H9 (cell line): ENCODE results near the gene ANAPC15. TPM values are rescaled to one million over a fixed set of nuclear protein-coding genes. Genes with fewer than 3 reads are reported as not detected.

Source experiments
- DNase-seq: peaks from one replicate; pipeline ENCODE4 v3.0.0-alpha.2; 2017
- H2AFZ ChIP-seq: one replicate; pipeline ENCODE4 v1.6.1; 2013; ENCODE audit warnings: mild to moderate bottlenecking, low read length, control low read depth, moderate library complexity
- H2AK5ac ChIP-seq: 2 replicates; pipeline ENCODE4 v1.6.1; 2013; ENCODE audit warnings: low read length, control low read depth, mixed read lengths; ENCODE audit not compliant: insufficient read length
- H2BK120ac ChIP-seq: one replicate; pipeline ENCODE4 v1.6.1; 2013; ENCODE audit warnings: low read depth, mild to moderate bottlenecking, low read length, control low read depth, inconsistent platforms; ENCODE audit not compliant: poor library complexity, severe bottlenecking
- H2BK12ac ChIP-seq: 2 replicates; pipeline ENCODE4 v1.6.1; 2013; ENCODE audit warnings: low read length, control low read depth, mixed read lengths, low read depth; ENCODE audit not compliant: insufficient read length
- H2BK15ac ChIP-seq: 2 replicates; pipeline ENCODE4 v1.6.1; 2013; ENCODE audit warnings: low read depth, low read length, control low read depth
- H2BK20ac ChIP-seq: one replicate; pipeline ENCODE4 v1.6.1; 2013; ENCODE audit warnings: low read depth, mild to moderate bottlenecking, low read length, control low read depth, inconsistent platforms; ENCODE audit not compliant: poor library complexity, severe bottlenecking
- H2BK5ac ChIP-seq: 2 replicates; pipeline ENCODE4 v1.6.1; 2013; ENCODE audit warnings: low read length, control low read depth, mixed read lengths; ENCODE audit not compliant: insufficient read length
- H3K14ac ChIP-seq: 2 replicates; pipeline ENCODE4 v1.6.1; 2013; ENCODE audit warnings: low read length, control low read depth; ENCODE audit not compliant: insufficient read depth
- H3K18ac ChIP-seq: 2 replicates; pipeline ENCODE4 v1.6.1; 2013; ENCODE audit warnings: low read depth, mild to moderate bottlenecking, mixed read lengths, low read length, control low read depth; ENCODE audit not compliant: insufficient read length
- H3K23ac ChIP-seq: 2 replicates; pipeline ENCODE4 v1.6.1; 2013; ENCODE audit warnings: low read length, control low read depth, mixed read lengths, low read depth; ENCODE audit not compliant: insufficient read length
- H3K23me2 ChIP-seq: 2 replicates; pipeline ENCODE4 v1.6.1; 2013; ENCODE audit warnings: low read depth, mild to moderate bottlenecking, mixed read lengths, low read length, control low read depth; ENCODE audit not compliant: insufficient read length, poor library complexity, severe bottlenecking
- H3K27ac ChIP-seq: 2 replicates; pipeline ENCODE4 v1.5.1; 2013; ENCODE audit warnings: low read length, control low read depth, mixed read lengths, low read depth; ENCODE audit not compliant: insufficient read length
- H3K27me3 ChIP-seq: 2 replicates; pipeline ENCODE4 v1.6.1; 2013; ENCODE audit warnings: low read length, control low read depth, inconsistent platforms; ENCODE audit not compliant: insufficient read depth
- H3K4ac ChIP-seq: 2 replicates; pipeline ENCODE4 v1.6.1; 2013; ENCODE audit warnings: low read depth, mild to moderate bottlenecking, control low read depth, inconsistent platforms, low read length, moderate library complexity
- H3K4me1 ChIP-seq: 2 replicates; pipeline ENCODE4 v1.6.1; 2013; ENCODE audit warnings: low read length, control low read depth, inconsistent platforms; ENCODE audit not compliant: insufficient read depth
- H3K4me2 ChIP-seq: 2 replicates; pipeline ENCODE4 v1.6.1; 2013; ENCODE audit warnings: low read length, control low read depth, mixed read lengths; ENCODE audit not compliant: insufficient read length, insufficient read depth
- H3K56ac ChIP-seq: 2 replicates; pipeline ENCODE4 v1.6.1; 2013; ENCODE audit warnings: low read depth, mild to moderate bottlenecking, mixed read lengths, low read length, control low read depth; ENCODE audit not compliant: insufficient read length
- H3K79me1 ChIP-seq: 2 replicates; pipeline ENCODE4 v1.6.1; 2013; ENCODE audit warnings: low read depth, mild to moderate bottlenecking, moderate library complexity, low read length, control low read depth, inconsistent platforms; ENCODE audit not compliant: insufficient read depth, poor library complexity, severe bottlenecking
- H3K79me2 ChIP-seq: 2 replicates; pipeline ENCODE4 v1.6.1; 2013; ENCODE audit warnings: low read length, control low read depth, inconsistent platforms; ENCODE audit not compliant: insufficient read depth
- H3K9ac ChIP-seq: 2 replicates; pipeline ENCODE4 v1.6.1; 2013; ENCODE audit warnings: low read length, control low read depth, mixed read lengths; ENCODE audit not compliant: insufficient read length; ENCODE audit errors: extremely low read depth
- H3K9me3 ChIP-seq: one replicate; pipeline ENCODE4 v1.6.1; 2013; ENCODE audit warnings: low read depth, low read length, inconsistent platforms; ENCODE audit not compliant: control insufficient read depth
- H3T11ph ChIP-seq: one replicate; pipeline ENCODE4 v1.6.1; 2013; ENCODE audit warnings: mild to moderate bottlenecking, low read length, control low read depth, inconsistent platforms
- H4K20me1 ChIP-seq: one replicate; pipeline ENCODE4 v1.6.1; 2013; ENCODE audit not compliant: control insufficient read depth, insufficient read length, insufficient read depth
- H4K5ac ChIP-seq: 2 replicates; pipeline ENCODE4 v1.6.1; 2013; ENCODE audit warnings: low read depth, mild to moderate bottlenecking, mixed read lengths, low read length, control low read depth; ENCODE audit not compliant: insufficient read length
- H4K8ac ChIP-seq: replicated peaks from 2 replicates; pipeline ENCODE4 v1.6.1; 2013; ENCODE audit warnings: low read length, control low read depth, mixed read lengths, low read depth; ENCODE audit not compliant: insufficient read length
- H4K91ac ChIP-seq: 2 replicates; pipeline ENCODE4 v1.6.1; 2013; ENCODE audit warnings: low read depth, mild to moderate bottlenecking, moderate library complexity, mixed read lengths, low read length, control low read depth; ENCODE audit not compliant: insufficient read length
- H3K27ac Mint-ChIP-seq, 3 experiments: 2 replicates in 2 of 3; 3 replicates in 1 of 3; pipeline ENCODE4 v1.8.0; 2020 to 2021; ENCODE audit warnings: mixed read lengths in 3 of 3, mild to moderate bottlenecking in 1 of 3, moderate library complexity in 1 of 3
- H3K27me3 Mint-ChIP-seq: 2 replicates; pipeline ENCODE4 v1.8.0; 2021; ENCODE audit warnings: low read depth, mild to moderate bottlenecking, moderate library complexity, mixed read lengths
- H3K36me3 Mint-ChIP-seq, 3 experiments: 2 replicates in 2 of 3; 3 replicates in 1 of 3; pipeline ENCODE4 v1.8.0; 2020 to 2021; ENCODE audit warnings: low read depth in 3 of 3, mixed read lengths in 3 of 3; ENCODE audit not compliant: insufficient read depth in 1 of 3
- H3K4me1 Mint-ChIP-seq, 2 experiments: 2 replicates each; pipeline ENCODE4 v1.8.0; 2020; ENCODE audit warnings: mixed read lengths in 2 of 2
- H3K4me3 Mint-ChIP-seq, 2 experiments: 2 replicates in 1 of 2; 3 replicates in 1 of 2; pipeline ENCODE4 v1.8.0; 2020 to 2021; ENCODE audit warnings: mild to moderate bottlenecking in 2 of 2, mixed read lengths in 2 of 2, moderate library complexity in 1 of 2
- H3K9me3 Mint-ChIP-seq, 2 experiments: 2 replicates in 1 of 2; 3 replicates in 1 of 2; pipeline ENCODE4 v1.8.0; 2020; ENCODE audit warnings: mild to moderate bottlenecking in 2 of 2, mixed read lengths in 2 of 2, moderate library complexity in 1 of 2
- CTCF ChIP-seq: fragments of 200-600 bp; sonication (generic); conservative IDR thresholded peaks from 3 replicates; pipeline ENCODE4 v1.8.0; 2021; ENCODE audit warnings: antibody characterized with exemption, mild to moderate bottlenecking
- WGBS: extraction: QIAGEN DNeasy Blood & Tissue Kit; methylation state at CpG from one replicate; pipeline ENCODE4 v1.1.7; 2013; ENCODE audit warnings: missing lambda C conversion rate, low lambda C conversion rate, mixed read lengths; ENCODE audit not compliant: insufficient read length; ENCODE audit errors: extremely low coverage; 5-methylcytosine and 5-hydroxymethylcytosine counted together
- total RNA-seq: library from RNA; stranded (reverse); gene quantifications from 2 replicates; pipeline ENCODE4 v1.2.1, GENCODE V29; 2021

Gene ANAPC15
- total RNA-seq, 1 experiment from 2014 or later = 72.6 TPM

GRCh38 chr11:72075109-72075508, 37.4 kb downstream of the ANAPC15 start:
- Mint-ChIP-seq H3K4me1 (peaks cover 37 to 53% of the 10 kb centered on the region in 2 experiments), H3K27me3 (no peaks in the 10 kb centered on the region; the same call in 1 of the 2 replicates), H3K4me3 (no peak overlapping the region), H3K27ac (peak overlapping the region in 2 of 3 experiments; percentile 57 to 85; a peak in 3 of 7 replicates), H3K9me3 (no peaks in the 10 kb centered on the region), H3K36me3 (peaks cover 1 to 20% (median 14%) of the 10 kb centered on the region in 3 experiments)
- no peaks in the 10 kb centered on the region for H4K20me1 ChIP-seq
- H3K79me1 ChIP-seq = no peaks in the 10 kb centered on the region
- H4K91ac ChIP-seq = no peak overlapping the region
- peaks cover 22% of the 10 kb centered on the region for H3K79me2 ChIP-seq
- H3K9ac ChIP-seq = no peak overlapping the region
- H3K18ac ChIP-seq = no peak overlapping the region
- H4K5ac ChIP-seq = no peak overlapping the region
- H2BK20ac ChIP-seq = no peak overlapping the region
- WGBS = no CpG with 5 or more reads among the region's 1 CpG
- DNase-seq = peak; percentile 43
- TF ChIP-seq CTCF = peak; percentile 35; the same call in 2 of the 3 replicates
- H3K23ac ChIP-seq = no peak overlapping the region
- H3K9me3 ChIP-seq = no peaks in the 10 kb centered on the region
- no peak overlapping the region for H2BK15ac ChIP-seq
- no peak overlapping the region for H2AFZ ChIP-seq
- no peak overlapping the region for H3T11ph ChIP-seq
- H3K56ac ChIP-seq = no peak overlapping the region
- no peak overlapping the region for H3K27ac ChIP-seq
- H2AK5ac ChIP-seq = no peak overlapping the region
- H3K4me2 ChIP-seq = no peak overlapping the region
- peaks cover 5% of the 10 kb centered on the region; the same call in 1 of the 2 replicates for H3K4me1 ChIP-seq
- no peak overlapping the region for H2BK5ac ChIP-seq
- H3K27me3 ChIP-seq = no peaks in the 10 kb centered on the region
- no peak overlapping the region for H2BK12ac ChIP-seq
- no peak overlapping the region for H2BK120ac ChIP-seq
- no peak overlapping the region for H4K8ac ChIP-seq
- no peak overlapping the region for H3K4ac ChIP-seq
- H3K23me2 ChIP-seq = peaks cover 7% of the 10 kb centered on the region
- H3K14ac ChIP-seq = no peak overlapping the region
